H9 (cell line): ENCODE results near the gene MTFP1. TPM values are rescaled to one million over a fixed set of nuclear protein-coding genes. Genes with fewer than 3 reads are reported as not detected.

Experiments used
- DNase-seq: peaks from one replicate; pipeline ENCODE4 v3.0.0-alpha.2; 2017
- H2AFZ ChIP-seq: one replicate; pipeline ENCODE4 v1.6.1; 2013; ENCODE audit warnings: mild to moderate bottlenecking, low read length, control low read depth, moderate library complexity
- H2AK5ac ChIP-seq: 2 replicates; pipeline ENCODE4 v1.6.1; 2013; ENCODE audit warnings: low read length, control low read depth, mixed read lengths; ENCODE audit not compliant: insufficient read length
- H2BK120ac ChIP-seq: one replicate; pipeline ENCODE4 v1.6.1; 2013; ENCODE audit warnings: low read depth, mild to moderate bottlenecking, low read length, control low read depth, inconsistent platforms; ENCODE audit not compliant: poor library complexity, severe bottlenecking
- H2BK12ac ChIP-seq: 2 replicates; pipeline ENCODE4 v1.6.1; 2013; ENCODE audit warnings: low read length, control low read depth, mixed read lengths, low read depth; ENCODE audit not compliant: insufficient read length
- H2BK15ac ChIP-seq: 2 replicates; pipeline ENCODE4 v1.6.1; 2013; ENCODE audit warnings: low read depth, low read length, control low read depth
- H2BK20ac ChIP-seq: one replicate; pipeline ENCODE4 v1.6.1; 2013; ENCODE audit warnings: low read depth, mild to moderate bottlenecking, low read length, control low read depth, inconsistent platforms; ENCODE audit not compliant: poor library complexity, severe bottlenecking
- H2BK5ac ChIP-seq: 2 replicates; pipeline ENCODE4 v1.6.1; 2013; ENCODE audit warnings: low read length, control low read depth, mixed read lengths; ENCODE audit not compliant: insufficient read length
- H3K14ac ChIP-seq: 2 replicates; pipeline ENCODE4 v1.6.1; 2013; ENCODE audit warnings: low read length, control low read depth; ENCODE audit not compliant: insufficient read depth
- H3K18ac ChIP-seq: 2 replicates; pipeline ENCODE4 v1.6.1; 2013; ENCODE audit warnings: low read depth, mild to moderate bottlenecking, mixed read lengths, low read length, control low read depth; ENCODE audit not compliant: insufficient read length
- H3K23ac ChIP-seq: 2 replicates; pipeline ENCODE4 v1.6.1; 2013; ENCODE audit warnings: low read length, control low read depth, mixed read lengths, low read depth; ENCODE audit not compliant: insufficient read length
- H3K23me2 ChIP-seq: 2 replicates; pipeline ENCODE4 v1.6.1; 2013; ENCODE audit warnings: low read depth, mild to moderate bottlenecking, mixed read lengths, low read length, control low read depth; ENCODE audit not compliant: insufficient read length, poor library complexity, severe bottlenecking
- H3K27ac ChIP-seq: 2 replicates; pipeline ENCODE4 v1.5.1; 2013; ENCODE audit warnings: low read length, control low read depth, mixed read lengths, low read depth; ENCODE audit not compliant: insufficient read length
- H3K27me3 ChIP-seq: 2 replicates; pipeline ENCODE4 v1.6.1; 2013; ENCODE audit warnings: low read length, control low read depth, inconsistent platforms; ENCODE audit not compliant: insufficient read depth
- H3K4ac ChIP-seq: 2 replicates; pipeline ENCODE4 v1.6.1; 2013; ENCODE audit warnings: low read depth, mild to moderate bottlenecking, control low read depth, inconsistent platforms, low read length, moderate library complexity
- H3K4me1 ChIP-seq: 2 replicates; pipeline ENCODE4 v1.6.1; 2013; ENCODE audit warnings: low read length, control low read depth, inconsistent platforms; ENCODE audit not compliant: insufficient read depth
- H3K4me2 ChIP-seq: 2 replicates; pipeline ENCODE4 v1.6.1; 2013; ENCODE audit warnings: low read length, control low read depth, mixed read lengths; ENCODE audit not compliant: insufficient read length, insufficient read depth
- H3K56ac ChIP-seq: 2 replicates; pipeline ENCODE4 v1.6.1; 2013; ENCODE audit warnings: low read depth, mild to moderate bottlenecking, mixed read lengths, low read length, control low read depth; ENCODE audit not compliant: insufficient read length
- H3K79me1 ChIP-seq: 2 replicates; pipeline ENCODE4 v1.6.1; 2013; ENCODE audit warnings: low read depth, mild to moderate bottlenecking, moderate library complexity, low read length, control low read depth, inconsistent platforms; ENCODE audit not compliant: insufficient read depth, poor library complexity, severe bottlenecking
- H3K79me2 ChIP-seq: 2 replicates; pipeline ENCODE4 v1.6.1; 2013; ENCODE audit warnings: low read length, control low read depth, inconsistent platforms; ENCODE audit not compliant: insufficient read depth
- H3K9ac ChIP-seq: 2 replicates; pipeline ENCODE4 v1.6.1; 2013; ENCODE audit warnings: low read length, control low read depth, mixed read lengths; ENCODE audit not compliant: insufficient read length; ENCODE audit errors: extremely low read depth
- H3K9me3 ChIP-seq: one replicate; pipeline ENCODE4 v1.6.1; 2013; ENCODE audit warnings: low read depth, low read length, inconsistent platforms; ENCODE audit not compliant: control insufficient read depth
- H3T11ph ChIP-seq: one replicate; pipeline ENCODE4 v1.6.1; 2013; ENCODE audit warnings: mild to moderate bottlenecking, low read length, control low read depth, inconsistent platforms
- H4K20me1 ChIP-seq: one replicate; pipeline ENCODE4 v1.6.1; 2013; ENCODE audit not compliant: control insufficient read depth, insufficient read length, insufficient read depth
- H4K5ac ChIP-seq: 2 replicates; pipeline ENCODE4 v1.6.1; 2013; ENCODE audit warnings: low read depth, mild to moderate bottlenecking, mixed read lengths, low read length, control low read depth; ENCODE audit not compliant: insufficient read length
- H4K8ac ChIP-seq: replicated peaks from 2 replicates; pipeline ENCODE4 v1.6.1; 2013; ENCODE audit warnings: low read length, control low read depth, mixed read lengths, low read depth; ENCODE audit not compliant: insufficient read length
- H4K91ac ChIP-seq: 2 replicates; pipeline ENCODE4 v1.6.1; 2013; ENCODE audit warnings: low read depth, mild to moderate bottlenecking, moderate library complexity, mixed read lengths, low read length, control low read depth; ENCODE audit not compliant: insufficient read length
- H3K27ac Mint-ChIP-seq, 3 experiments: 2 replicates in 2 of 3; 3 replicates in 1 of 3; pipeline ENCODE4 v1.8.0; 2020 to 2021; ENCODE audit warnings: mixed read lengths in 3 of 3, mild to moderate bottlenecking in 1 of 3, moderate library complexity in 1 of 3
- H3K27me3 Mint-ChIP-seq: 2 replicates; pipeline ENCODE4 v1.8.0; 2021; ENCODE audit warnings: low read depth, mild to moderate bottlenecking, moderate library complexity, mixed read lengths
- H3K36me3 Mint-ChIP-seq, 3 experiments: 2 replicates in 2 of 3; 3 replicates in 1 of 3; pipeline ENCODE4 v1.8.0; 2020 to 2021; ENCODE audit warnings: low read depth in 3 of 3, mixed read lengths in 3 of 3; ENCODE audit not compliant: insufficient read depth in 1 of 3
- H3K4me1 Mint-ChIP-seq, 2 experiments: 2 replicates each; pipeline ENCODE4 v1.8.0; 2020; ENCODE audit warnings: mixed read lengths in 2 of 2
- H3K4me3 Mint-ChIP-seq, 2 experiments: 2 replicates in 1 of 2; 3 replicates in 1 of 2; pipeline ENCODE4 v1.8.0; 2020 to 2021; ENCODE audit warnings: mild to moderate bottlenecking in 2 of 2, mixed read lengths in 2 of 2, moderate library complexity in 1 of 2
- H3K9me3 Mint-ChIP-seq, 2 experiments: 2 replicates in 1 of 2; 3 replicates in 1 of 2; pipeline ENCODE4 v1.8.0; 2020; ENCODE audit warnings: mild to moderate bottlenecking in 2 of 2, mixed read lengths in 2 of 2, moderate library complexity in 1 of 2
- WGBS: extraction: QIAGEN DNeasy Blood & Tissue Kit; methylation state at CpG from one replicate; pipeline ENCODE4 v1.1.7; 2013; ENCODE audit warnings: missing lambda C conversion rate, low lambda C conversion rate, mixed read lengths; ENCODE audit not compliant: insufficient read length; ENCODE audit errors: extremely low coverage; 5-methylcytosine and 5-hydroxymethylcytosine counted together
- total RNA-seq: library from RNA; stranded (reverse); gene quantifications from 2 replicates; pipeline ENCODE4 v1.2.1, GENCODE V29; 2021
- TF ChIP-seq, protein P1 (sequence below): fragments of 200-600 bp; sonication (generic); conservative IDR thresholded peaks from 3 replicates; pipeline ENCODE4 v1.8.0; 2021; ENCODE audit warnings: antibody characterized with exemption, mild to moderate bottlenecking

The MTFP1 gene
- total RNA-seq, 1 experiment from 2014 or later: 46.8 TPM

- Histone ChIP-seq H2BK15ac (no peak overlapping the region; the same call in 1 of the 2 replicates), H3K79me1 (no peaks in the 10 kb centered on the region), H2AK5ac (no peak overlapping the region), H3K23ac (no peak overlapping the region), H2BK5ac (no peak overlapping the region), H3K23me2 (peaks cover 7% of the 10 kb centered on the region), H3K4me2 (peak overlapping the region; percentile 91), H3K4me1 (peaks cover 6% of the 10 kb centered on the region; the same call in 1 of the 2 replicates), H2AFZ (no peak overlapping the region), H3K18ac (no peak overlapping the region), H4K20me1 (no peaks in the 10 kb centered on the region), H4K5ac (no peak overlapping the region), H3T11ph (no peak overlapping the region), H3K4ac (no peak overlapping the region), H3K27ac (no peak overlapping the region), H3K56ac (no peak overlapping the region), H3K27me3 (peaks cover 4% of the 10 kb centered on the region; the same call in 1 of the 2 replicates), H2BK20ac (no peak overlapping the region), H3K9me3 (no peaks in the 10 kb centered on the region), H2BK12ac (no peak overlapping the region), H3K9ac (peak overlapping the region; percentile 61), H2BK120ac (no peak overlapping the region), H4K8ac (no peak overlapping the region), H4K91ac (no peak overlapping the region), H3K14ac (no peak overlapping the region; the same call in 1 of the 2 replicates), H3K79me2 (no peaks in the 10 kb centered on the region)
- no peaks in the 10 kb centered on the region; a peak in 2 of 5 replicates for H3K9me3 Mint-ChIP-seq
- no CpG with 5 or more reads among the region's 11 CpGs for WGBS
- DNase-seq: no peak
- peak overlapping the region; percentile 80 to 88 for H3K4me3 Mint-ChIP-seq
- peaks cover 38 to 41% of the 10 kb centered on the region in 2 experiments for H3K4me1 Mint-ChIP-seq
- peaks cover 0 to 5% (median 3%) of the 10 kb centered on the region in 3 experiments; a peak in 3 of 7 replicates for H3K36me3 Mint-ChIP-seq
- H3K27me3 Mint-ChIP-seq: peaks cover 45% of the 10 kb centered on the region
- H3K27ac Mint-ChIP-seq: no peak overlapping the region
- TF ChIP-seq, protein P1, sequence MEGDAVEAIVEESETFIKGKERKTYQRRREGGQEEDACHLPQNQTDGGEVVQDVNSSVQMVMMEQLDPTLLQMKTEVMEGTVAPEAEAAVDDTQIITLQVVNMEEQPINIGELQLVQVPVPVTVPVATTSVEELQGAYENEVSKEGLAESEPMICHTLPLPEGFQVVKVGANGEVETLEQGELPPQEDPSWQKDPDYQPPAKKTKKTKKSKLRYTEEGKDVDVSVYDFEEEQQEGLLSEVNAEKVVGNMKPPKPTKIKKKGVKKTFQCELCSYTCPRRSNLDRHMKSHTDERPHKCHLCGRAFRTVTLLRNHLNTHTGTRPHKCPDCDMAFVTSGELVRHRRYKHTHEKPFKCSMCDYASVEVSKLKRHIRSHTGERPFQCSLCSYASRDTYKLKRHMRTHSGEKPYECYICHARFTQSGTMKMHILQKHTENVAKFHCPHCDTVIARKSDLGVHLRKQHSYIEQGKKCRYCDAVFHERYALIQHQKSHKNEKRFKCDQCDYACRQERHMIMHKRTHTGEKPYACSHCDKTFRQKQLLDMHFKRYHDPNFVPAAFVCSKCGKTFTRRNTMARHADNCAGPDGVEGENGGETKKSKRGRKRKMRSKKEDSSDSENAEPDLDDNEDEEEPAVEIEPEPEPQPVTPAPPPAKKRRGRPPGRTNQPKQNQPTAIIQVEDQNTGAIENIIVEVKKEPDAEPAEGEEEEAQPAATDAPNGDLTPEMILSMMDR: no peak
Observed at GRCh38 chr22:30397656-30398635, 27.6 kb upstream of the MTFP1 start.
